Activated T-cell treated with anti-CD3 and anti-CD28 coated beads, Interleukin-2, amount 50 U/mL, for 24 hours (primary cell): ENCODE measurements around the gene CCDC116.
"Not testable (repeated sequence)": the region's sequence is repeated elsewhere in the genome, so short reads cannot be mapped to it uniquely, and the experiment has no call there.

Experiments
- DNase-seq: peaks from one replicate; pipeline ENCODE4 v3.0.0-alpha.2; 2020
- H3K27ac Mint-ChIP-seq: 2 replicates; pipeline ENCODE4 v1.8.0; 2020; ENCODE audit warnings: mild to moderate bottlenecking, mixed read lengths
- H3K27me3 Mint-ChIP-seq: 2 replicates; pipeline ENCODE4 v1.8.0; 2020; ENCODE audit warnings: mixed read lengths
- H3K36me3 Mint-ChIP-seq: 2 replicates; pipeline ENCODE4 v1.8.0; 2020; ENCODE audit warnings: low read depth, mixed read lengths
- H3K4me1 Mint-ChIP-seq: 2 replicates; pipeline ENCODE4 v1.8.0; 2020; ENCODE audit warnings: low read depth, mixed read lengths
- H3K4me3 Mint-ChIP-seq: 2 replicates; pipeline ENCODE4 v1.8.0; 2020; ENCODE audit warnings: mild to moderate bottlenecking, moderate library complexity, mixed read lengths
- H3K9me3 Mint-ChIP-seq: 2 replicates; pipeline ENCODE4 v1.8.0; 2020; ENCODE audit warnings: mixed read lengths

The CCDC116 gene

DNA sequence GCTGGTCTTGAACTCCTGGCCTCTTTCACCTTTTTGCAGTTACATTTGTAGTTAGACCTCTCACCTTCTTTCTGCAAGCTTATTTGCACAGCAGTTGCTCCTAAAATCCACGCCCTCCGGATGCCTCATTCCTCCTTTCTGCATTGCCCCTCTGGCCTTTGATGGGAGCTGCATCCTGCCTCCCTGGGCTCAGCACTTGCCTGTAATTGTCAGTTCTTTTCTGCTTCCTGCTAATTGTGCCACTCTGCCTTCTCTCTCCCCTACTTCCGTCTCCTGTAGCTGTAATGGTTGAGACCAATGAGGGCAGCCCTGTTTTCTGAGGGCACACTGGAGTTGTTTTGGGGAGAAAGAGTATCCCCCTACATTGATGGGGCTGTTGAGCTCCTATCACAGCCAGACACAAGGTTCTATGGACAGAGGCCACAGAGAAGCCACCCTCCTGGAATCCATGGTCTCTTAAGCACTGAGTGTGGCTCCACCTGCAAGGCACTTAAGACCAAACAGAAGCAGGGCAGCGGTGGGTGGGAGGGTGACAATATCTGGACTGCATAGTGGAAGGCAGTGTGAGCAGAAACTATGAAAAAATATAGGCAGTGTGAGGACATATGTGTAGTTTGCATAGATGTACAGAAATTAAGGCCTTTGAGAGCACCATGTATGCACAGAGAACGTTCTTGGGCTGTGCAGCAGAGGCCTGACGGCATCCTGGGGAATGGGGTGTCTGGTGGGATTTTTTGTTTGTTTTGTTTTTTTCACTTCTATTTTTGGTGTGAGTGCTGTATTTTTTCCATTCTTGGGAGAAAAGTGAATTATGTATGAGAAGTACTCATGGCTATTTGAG is 33.3 kb upstream of the CCDC116 start:
- peaks cover 38% of the 10 kb centered on the region for H3K4me1 Mint-ChIP-seq

DNA sequence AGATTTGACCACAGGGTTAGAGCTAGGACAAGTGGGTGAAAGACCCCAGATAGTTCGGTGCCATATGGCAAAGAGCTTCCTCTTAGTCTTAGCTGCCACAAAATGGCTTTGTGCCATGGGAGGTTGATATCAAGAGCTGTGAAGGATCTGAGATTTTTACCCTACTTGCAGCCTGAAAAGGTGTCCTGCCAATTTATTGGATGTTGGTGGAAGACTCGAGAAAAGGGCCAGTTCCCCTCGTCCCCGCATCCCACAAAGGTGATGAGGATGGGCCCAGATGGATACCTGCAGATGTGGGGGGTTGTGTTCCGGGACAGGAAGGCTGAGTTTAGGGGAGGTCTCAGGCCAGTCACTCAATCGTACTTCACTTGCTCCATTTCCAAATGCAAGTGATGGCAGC is 30.0 kb upstream of the CCDC116 start:
- H3K4me1 Mint-ChIP-seq, result peaks cover 41% of the 10 kb centered on the region
- no peaks in the 10 kb centered on the region for H3K27me3 Mint-ChIP-seq
- no peaks in the 10 kb centered on the region for H3K9me3 Mint-ChIP-seq
- peak overlapping the region; percentile 51 for H3K27ac Mint-ChIP-seq
- no peak overlapping the region for H3K4me3 Mint-ChIP-seq
- H3K36me3 Mint-ChIP-seq, result peaks cover 44% of the 10 kb centered on the region
- no peak for DNase-seq

More for the DNA sequence above, 33.3 kb upstream of the CCDC116 start:
- Mint-ChIP-seq H3K27ac (peak overlapping the region; percentile 73), H3K4me3 (no peak overlapping the region), H3K36me3 (peaks cover 57% of the 10 kb centered on the region), H3K9me3 (no peaks in the 10 kb centered on the region), H3K27me3 (no peaks in the 10 kb centered on the region)
- DNase-seq, result no peak

DNA sequence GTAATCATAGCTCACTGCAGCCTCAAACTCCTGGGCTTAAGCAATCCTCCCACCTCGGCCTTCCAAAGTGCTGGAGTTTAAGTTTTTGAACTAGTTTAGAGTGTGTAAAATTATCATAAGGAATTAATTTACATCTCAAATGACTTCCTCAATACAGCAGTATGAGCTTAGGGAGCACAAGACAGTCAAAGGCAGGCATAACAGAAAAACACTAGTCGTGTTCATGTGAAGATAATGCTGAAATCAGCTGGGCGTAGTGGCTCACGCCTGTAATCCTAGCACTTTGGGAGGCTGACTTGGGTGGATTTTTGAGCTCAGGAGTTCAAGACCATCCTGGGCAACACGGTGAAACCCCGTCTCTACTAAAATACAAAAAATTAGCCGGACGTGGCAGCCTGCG is 28.6 kb upstream of the CCDC116 start:
- no peak for DNase-seq
- Mint-ChIP-seq H3K4me1 (peaks cover 40% of the 10 kb centered on the region), H3K9me3 (no peaks in the 10 kb centered on the region), H3K36me3 (peaks cover 46% of the 10 kb centered on the region), H3K27me3 (no peaks in the 10 kb centered on the region), H3K4me3 (no peak overlapping the region), H3K27ac (no peak overlapping the region)

DNA sequence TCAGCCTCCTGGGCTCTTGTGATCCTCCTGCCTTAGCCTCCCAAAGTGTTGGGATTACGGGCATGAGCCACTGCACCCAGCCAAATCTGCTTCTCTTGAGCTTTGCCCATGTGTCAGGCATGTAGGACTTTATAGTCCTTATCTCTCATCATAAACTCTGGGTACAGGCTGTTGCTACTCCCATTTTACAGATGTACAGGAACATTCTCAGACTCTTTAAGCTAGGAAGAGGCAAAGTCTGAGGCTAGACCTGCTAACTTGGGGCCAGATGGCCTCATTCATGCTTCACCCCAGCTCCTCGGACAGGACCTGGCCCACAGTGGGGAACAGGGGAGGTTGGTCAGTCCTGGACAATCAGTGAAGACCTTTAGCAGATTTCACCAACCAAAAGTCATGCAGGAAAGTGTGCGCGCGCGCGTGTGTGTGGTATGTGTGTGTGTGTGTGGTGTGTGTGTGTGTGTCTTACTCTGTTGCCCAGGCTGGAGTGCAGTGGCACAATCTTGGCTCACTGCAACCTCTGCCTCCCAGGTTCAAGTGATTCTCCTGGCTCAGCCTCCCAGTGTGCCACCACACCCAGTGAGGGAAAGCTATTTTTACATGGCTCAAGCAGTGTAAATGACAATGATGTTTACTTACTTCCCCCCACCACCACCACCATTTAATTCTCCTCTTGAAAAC is 26.5 kb upstream of the CCDC116 start:
- no peak overlapping the region for H3K4me3 Mint-ChIP-seq
- DNase-seq, result no peak
- peak overlapping the region; percentile 76 for H3K27ac Mint-ChIP-seq

DNA sequence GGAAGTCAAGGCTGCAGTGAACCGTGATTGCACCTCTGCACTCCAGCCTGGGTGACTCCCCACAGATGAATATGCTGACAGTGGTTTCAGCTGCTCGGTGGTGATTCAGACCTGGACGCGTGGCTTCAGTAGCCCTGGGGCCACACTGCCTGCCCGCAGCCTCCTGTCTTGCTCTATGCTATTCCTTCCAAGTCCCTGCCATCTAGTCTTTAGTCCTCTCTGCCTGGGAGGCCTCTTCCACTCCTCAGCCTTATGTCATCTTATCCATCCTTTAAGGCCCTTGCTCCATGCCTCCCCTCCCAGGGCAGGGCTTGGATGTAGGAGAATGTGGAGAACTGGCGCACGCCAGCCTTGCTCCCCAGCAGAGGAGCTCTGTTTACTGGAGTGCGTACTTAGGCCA is 25.8 kb upstream of the CCDC116 start:
- no peaks in the 10 kb centered on the region for H3K9me3 Mint-ChIP-seq
- peaks cover 35% of the 10 kb centered on the region for H3K4me1 Mint-ChIP-seq
- DNase-seq, result no peak
- H3K27me3 Mint-ChIP-seq, result no peaks in the 10 kb centered on the region
- peak overlapping the region; percentile 57 for H3K27ac Mint-ChIP-seq
- H3K4me3 Mint-ChIP-seq, result no peak overlapping the region
- peaks cover 60% of the 10 kb centered on the region for H3K36me3 Mint-ChIP-seq

More for the DNA sequence above, 26.5 kb upstream of the CCDC116 start:
- peaks cover 52% of the 10 kb centered on the region for H3K36me3 Mint-ChIP-seq
- H3K4me1 Mint-ChIP-seq, result peaks cover 29% of the 10 kb centered on the region
- no peaks in the 10 kb centered on the region for H3K9me3 Mint-ChIP-seq
- no peaks in the 10 kb centered on the region for H3K27me3 Mint-ChIP-seq

DNA sequence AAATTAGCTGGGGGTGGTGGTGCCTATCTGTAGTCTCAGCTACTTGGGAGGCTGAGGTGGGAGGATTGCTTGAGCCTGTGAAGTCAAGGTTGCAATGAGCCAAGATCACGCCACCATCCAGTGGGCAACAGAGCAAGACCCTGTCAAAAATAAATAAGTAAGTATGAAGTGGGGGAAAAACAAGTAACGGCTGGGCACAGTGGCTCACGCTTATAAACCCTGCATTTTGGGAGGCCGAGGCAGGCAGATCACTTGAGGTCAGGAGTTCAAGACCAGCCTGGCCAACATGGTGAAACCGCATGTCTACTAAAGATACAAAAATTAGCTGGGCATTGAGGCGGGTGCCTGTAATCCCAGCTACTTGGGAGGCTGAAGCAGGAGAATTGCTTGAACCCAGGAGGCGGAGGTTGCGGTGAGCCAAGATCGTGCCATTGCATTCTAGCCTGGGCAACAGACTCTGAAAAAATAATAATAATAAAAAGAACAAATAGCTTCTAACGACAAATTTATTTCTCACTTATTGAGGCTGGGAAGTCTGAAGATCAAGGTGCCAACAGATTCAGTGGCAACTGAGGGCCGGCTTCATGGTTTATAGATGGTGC is 22.9 kb upstream of the CCDC116 start:
- not testable (repeated sequence) for DNase-seq, H3K27me3 Mint-ChIP-seq, H3K9me3 Mint-ChIP-seq, H3K4me3 Mint-ChIP-seq, H3K27ac Mint-ChIP-seq
- H3K4me1 Mint-ChIP-seq, result peaks cover 35% of the 10 kb centered on the region
- H3K36me3 Mint-ChIP-seq, result peaks cover 74% of the 10 kb centered on the region

DNA sequence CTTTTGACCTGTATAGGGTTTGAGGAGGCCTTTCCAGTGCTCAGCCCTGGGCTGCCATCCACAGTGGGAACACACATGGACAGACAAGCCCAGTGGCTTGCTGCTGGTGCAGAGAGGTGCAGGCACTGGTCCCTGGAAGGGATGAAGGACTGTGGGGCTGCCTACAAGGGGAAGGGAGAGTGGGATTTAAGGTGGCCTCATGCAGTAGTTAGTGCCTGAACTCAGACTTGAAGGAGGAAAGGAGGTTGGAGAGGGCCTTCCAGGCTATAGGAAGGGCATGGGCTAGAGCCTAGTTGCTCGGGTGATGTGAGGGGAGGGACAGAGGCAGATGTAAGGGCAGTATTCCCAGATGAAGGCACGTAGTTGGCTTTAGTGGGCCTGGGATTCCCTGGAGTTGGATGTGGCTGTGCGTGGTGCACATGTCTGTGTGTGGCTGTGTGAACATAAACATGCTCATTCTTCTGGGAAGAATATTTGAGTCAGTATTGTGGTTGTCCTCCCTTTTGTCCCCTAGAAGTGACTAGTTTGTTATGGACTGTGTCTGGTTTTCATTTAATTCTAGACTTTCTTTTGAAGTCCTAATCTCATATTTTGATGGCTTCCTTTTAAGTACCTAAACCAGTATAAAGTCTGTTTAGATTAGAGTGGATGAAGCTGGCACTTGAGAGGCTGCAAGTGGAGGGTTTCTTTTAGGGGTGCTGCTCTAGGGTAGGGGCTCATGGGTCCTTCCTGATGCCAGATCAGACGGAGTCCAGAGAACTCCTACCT is 21.2 kb upstream of the CCDC116 start:
- peak overlapping the region; percentile 73 for H3K27ac Mint-ChIP-seq
- peaks cover 82% of the 10 kb centered on the region for H3K36me3 Mint-ChIP-seq
- H3K9me3 Mint-ChIP-seq, result no peaks in the 10 kb centered on the region
- DNase-seq, result no peak
- no peak overlapping the region for H3K4me3 Mint-ChIP-seq
- no peaks in the 10 kb centered on the region for H3K27me3 Mint-ChIP-seq
- peaks cover 34% of the 10 kb centered on the region for H3K4me1 Mint-ChIP-seq

DNA sequence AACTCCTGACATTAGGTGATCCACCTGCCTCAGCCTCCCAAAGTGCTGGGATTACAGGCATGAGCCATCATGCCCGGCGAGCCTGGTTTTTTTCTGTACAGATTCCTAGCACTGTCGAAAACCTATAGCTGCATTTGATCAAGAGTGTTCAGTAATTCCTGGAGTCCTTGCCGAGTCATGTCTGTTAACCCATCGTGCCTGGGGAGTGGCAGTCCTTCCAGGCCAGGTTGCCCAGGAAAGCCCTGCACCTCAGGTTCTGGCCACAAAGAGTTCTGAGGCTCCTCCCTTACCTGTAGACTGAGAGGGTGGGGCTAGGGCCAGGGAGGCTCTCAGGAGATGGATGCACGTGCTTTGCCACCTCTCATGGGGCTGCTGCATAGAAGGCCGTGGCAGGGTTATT is 19.7 kb upstream of the CCDC116 start:
- Mint-ChIP-seq H3K4me1 (peaks cover 24% of the 10 kb centered on the region), H3K4me3 (no peak overlapping the region), H3K36me3 (peaks cover 77% of the 10 kb centered on the region), H3K9me3 (no peaks in the 10 kb centered on the region), H3K27ac (peak overlapping the region; percentile 72), H3K27me3 (no peaks in the 10 kb centered on the region)
- DNase-seq, result no peak

DNA sequence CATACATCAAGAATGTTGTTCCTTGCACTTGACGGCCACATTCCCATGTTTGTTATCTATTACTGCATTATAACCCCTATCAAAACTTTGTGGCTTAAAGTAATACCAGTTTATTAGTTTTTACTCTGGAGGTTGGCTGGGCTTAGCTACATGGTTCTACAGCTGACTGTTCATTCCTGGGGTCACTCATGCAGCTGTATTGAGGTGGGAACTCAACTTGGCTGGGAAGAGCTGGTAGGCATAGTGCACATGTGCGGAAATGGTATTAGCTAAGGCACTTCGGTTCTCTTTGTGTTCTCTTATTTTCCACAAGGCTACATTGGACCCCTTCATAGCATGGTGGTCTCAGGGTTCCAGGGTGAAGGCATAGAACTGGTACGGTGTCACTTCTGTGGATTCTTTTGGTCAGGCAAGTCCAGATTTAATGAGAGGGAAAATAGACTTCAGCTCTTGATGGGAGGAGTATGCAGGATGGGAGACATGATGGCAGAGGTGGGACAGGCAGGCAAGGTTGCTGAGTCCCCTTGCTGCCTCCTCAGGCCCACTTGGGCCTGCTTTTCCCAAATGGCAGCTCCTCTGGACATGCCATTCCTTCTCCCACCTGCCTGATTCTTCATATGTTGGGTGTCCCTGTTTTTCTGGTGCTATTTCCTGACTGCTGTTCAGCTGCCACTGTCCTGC is 18.9 kb upstream of the CCDC116 start:
- Mint-ChIP-seq H3K4me3 (no peak overlapping the region), H3K36me3 (peaks cover 75% of the 10 kb centered on the region), H3K9me3 (no peaks in the 10 kb centered on the region), H3K27me3 (no peaks in the 10 kb centered on the region), H3K4me1 (peaks cover 21% of the 10 kb centered on the region), H3K27ac (peak overlapping the region; percentile 72)
- DNase-seq, result no peak

DNA sequence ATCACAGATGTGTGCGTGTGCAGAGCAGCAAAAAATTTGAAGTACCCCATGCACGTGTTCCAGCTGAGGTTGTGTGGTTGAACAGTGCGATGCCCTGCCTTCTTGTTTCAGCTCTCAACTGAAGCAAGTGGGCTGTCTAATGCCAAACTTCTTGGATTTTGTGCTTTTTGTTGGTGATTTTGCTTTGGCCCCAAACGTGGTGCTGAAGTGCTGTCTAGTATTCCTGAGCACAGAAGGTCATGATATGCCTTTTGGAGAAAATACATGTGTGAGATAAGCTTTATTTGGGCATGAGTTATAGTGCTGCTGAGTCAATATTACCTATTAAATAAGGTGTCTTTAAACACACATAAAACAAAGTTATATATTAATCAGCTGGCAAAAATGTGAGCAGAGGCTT is 16.8 kb upstream of the CCDC116 start:
- Mint-ChIP-seq H3K9me3 (no peaks in the 10 kb centered on the region), H3K4me1 (peaks cover 28% of the 10 kb centered on the region), H3K36me3 (peaks cover 73% of the 10 kb centered on the region), H3K4me3 (no peak overlapping the region), H3K27me3 (no peaks in the 10 kb centered on the region), H3K27ac (peak overlapping the region; percentile 40)
- DNase-seq, result no peak

DNA sequence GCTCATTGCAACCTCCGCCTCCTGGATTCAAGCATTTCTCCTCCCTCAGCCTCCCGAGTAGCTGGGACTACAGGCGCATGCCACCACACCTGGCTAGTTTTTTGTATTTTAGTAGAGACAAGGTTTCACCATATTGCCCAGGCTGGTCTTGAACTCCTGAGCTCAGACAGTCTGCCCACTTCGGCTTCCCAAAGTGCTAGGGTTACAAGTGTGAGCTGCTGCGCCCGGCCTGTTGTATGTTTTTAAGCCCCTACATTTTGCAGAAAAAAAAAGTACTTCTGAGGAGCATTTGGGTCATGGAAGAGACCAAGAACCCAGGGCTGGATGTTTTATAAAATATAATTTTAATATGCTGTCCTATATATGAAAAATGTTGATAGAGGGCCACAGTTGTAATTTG is 15.2 kb upstream of the CCDC116 start:
- Mint-ChIP-seq H3K4me1 (peaks cover 23% of the 10 kb centered on the region), H3K36me3 (peaks cover 73% of the 10 kb centered on the region), H3K27ac (peak overlapping the region; percentile 69)
- H3K4me3 Mint-ChIP-seq, DNase-seq, H3K9me3 Mint-ChIP-seq, H3K27me3 Mint-ChIP-seq: not testable (repeated sequence)

DNA sequence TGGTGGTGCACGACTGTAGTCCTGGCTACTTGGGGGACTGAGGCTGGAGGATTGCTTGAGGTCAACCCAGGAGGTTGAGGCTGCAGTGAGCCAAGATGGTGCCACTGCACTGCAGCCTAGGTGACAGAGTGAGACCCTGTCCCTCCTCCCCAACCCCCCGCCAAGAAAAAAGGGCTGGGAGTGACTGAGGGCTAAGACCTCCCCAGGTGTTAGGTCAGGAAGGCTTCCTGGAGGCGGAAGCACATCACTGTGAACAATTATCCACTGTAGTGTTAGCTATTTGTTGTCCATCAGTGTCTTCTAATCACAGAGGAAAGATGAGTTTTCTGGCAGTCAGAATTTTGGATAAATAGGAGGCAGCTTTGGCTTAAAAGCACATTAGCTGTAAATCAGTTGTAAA is 11.5 kb upstream of the CCDC116 start:
- H3K4me1 Mint-ChIP-seq, result peaks cover 25% of the 10 kb centered on the region
- no peaks in the 10 kb centered on the region for H3K9me3 Mint-ChIP-seq
- H3K27ac Mint-ChIP-seq, result peak overlapping the region; percentile 77
- peaks cover 74% of the 10 kb centered on the region for H3K36me3 Mint-ChIP-seq
- H3K27me3 Mint-ChIP-seq, result no peaks in the 10 kb centered on the region
- H3K4me3 Mint-ChIP-seq, result no peak overlapping the region
- DNase-seq, result no peak

DNA sequence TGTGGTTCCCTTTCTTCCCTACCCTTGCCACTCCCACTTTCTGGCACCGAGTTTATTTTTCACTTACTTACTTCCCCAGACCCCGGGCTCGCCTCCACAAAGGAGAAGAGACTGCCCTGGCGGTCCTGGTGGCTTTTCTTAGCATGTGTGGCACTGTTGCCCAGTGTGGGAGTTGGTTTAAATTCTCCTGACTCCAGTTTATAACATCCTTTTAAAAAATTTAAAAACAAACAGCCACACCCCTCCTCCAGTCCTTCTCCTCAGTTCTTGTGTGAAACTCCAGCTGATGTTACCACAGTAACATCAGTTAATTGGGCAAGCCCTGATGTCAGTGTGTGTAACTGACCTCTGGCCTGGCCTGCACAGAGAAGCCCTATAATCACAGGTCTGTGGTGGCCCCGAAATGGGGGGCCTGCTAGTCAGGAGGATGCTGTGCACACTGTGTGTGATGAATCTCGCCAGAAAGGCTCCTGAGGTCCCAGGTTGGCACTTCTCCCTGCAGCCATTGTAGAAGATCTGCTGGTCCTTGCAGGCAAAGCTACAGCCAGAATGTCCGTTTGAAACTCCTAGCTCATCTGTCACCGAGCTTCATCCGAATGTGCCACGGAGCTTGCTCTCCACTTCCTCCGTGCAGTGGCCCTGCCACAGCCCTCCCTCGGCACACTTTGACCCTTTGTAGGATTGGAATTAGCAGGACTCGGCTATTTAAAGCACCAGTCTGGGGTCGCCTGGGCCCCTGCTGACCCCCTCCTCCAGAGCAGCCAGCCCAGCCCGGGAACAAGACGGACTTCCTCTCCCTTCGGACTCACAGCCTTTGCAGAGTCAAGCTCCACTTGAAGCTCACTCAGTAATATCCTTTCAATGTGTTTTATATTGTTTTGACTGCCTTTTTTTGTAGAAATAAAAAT is 10.3 kb upstream of the CCDC116 start:
- H3K4me3 Mint-ChIP-seq, result no peak overlapping the region
- peaks cover 81% of the 10 kb centered on the region for H3K36me3 Mint-ChIP-seq
- peak overlapping the region; percentile 95 for H3K27ac Mint-ChIP-seq
- peaks cover 33% of the 10 kb centered on the region for H3K4me1 Mint-ChIP-seq
- no peak for DNase-seq
- no peaks in the 10 kb centered on the region for H3K27me3 Mint-ChIP-seq
- no peaks in the 10 kb centered on the region for H3K9me3 Mint-ChIP-seq
